Endodermal cell (in vitro differentiated cells): Measurements from ENCODE around the gene JTB. TPM values are rescaled to one million over a fixed set of nuclear protein-coding genes. Genes with fewer than 3 reads are reported as not detected.

Experiments
- DNase-seq: peaks from one replicate; pipeline ENCODE4 v3.0.0-alpha.2; 2017
- H3K27ac ChIP-seq: 2 replicates; pipeline ENCODE4 v1.5.1; 2013; ENCODE audit warnings: mild to moderate bottlenecking, low read depth, low read length, moderate library complexity
- H3K27me3 ChIP-seq: 2 replicates; pipeline ENCODE4 v1.6.1; 2013; ENCODE audit warnings: mild to moderate bottlenecking, low read length, moderate library complexity; ENCODE audit not compliant: insufficient read depth, control insufficient read depth, poor library complexity, severe bottlenecking
- H3K36me3 ChIP-seq: 2 replicates; pipeline ENCODE4 v1.7.0; 2013; ENCODE audit warnings: mild to moderate bottlenecking, low read length, moderate library complexity; ENCODE audit not compliant: control insufficient read depth, insufficient read depth
- H3K4me1 ChIP-seq: one replicate; pipeline ENCODE4 v1.7.0; 2013; ENCODE audit warnings: low read length; ENCODE audit not compliant: control insufficient read depth, insufficient read depth
- H3K4me3 ChIP-seq: 2 replicates; pipeline ENCODE4 v1.5.1; 2013; ENCODE audit warnings: mild to moderate bottlenecking, low read length, moderate library complexity
- H3K9ac ChIP-seq: 2 replicates; pipeline ENCODE4 v1.6.1; 2013; ENCODE audit warnings: mild to moderate bottlenecking, low read length, moderate library complexity; ENCODE audit not compliant: poor library complexity, severe bottlenecking; ENCODE audit errors: extremely low read depth
- H3K9me3 ChIP-seq: 2 replicates; pipeline ENCODE4 v1.6.1; 2013; ENCODE audit warnings: mild to moderate bottlenecking, low read length, moderate library complexity; ENCODE audit not compliant: control insufficient read depth
- H3K27ac Mint-ChIP-seq: 2 replicates; pipeline ENCODE4 v1.8.0; 2020; ENCODE audit warnings: mixed read lengths
- H3K27me3 Mint-ChIP-seq: 2 replicates; pipeline ENCODE4 v1.8.0; 2021; ENCODE audit warnings: mild to moderate bottlenecking, mixed read lengths; ENCODE audit not compliant: insufficient read depth
- H3K36me3 Mint-ChIP-seq: 2 replicates; pipeline ENCODE4 v1.8.0; 2020; ENCODE audit warnings: low read depth, mixed read lengths
- H3K4me1 Mint-ChIP-seq: 2 replicates; pipeline ENCODE4 v1.8.0; 2020; ENCODE audit warnings: mixed read lengths
- H3K4me3 Mint-ChIP-seq: 2 replicates; pipeline ENCODE4 v1.8.0; 2020; ENCODE audit warnings: mild to moderate bottlenecking, moderate library complexity, mixed read lengths
- H3K9me3 Mint-ChIP-seq: 2 replicates; pipeline ENCODE4 v1.8.0; 2020; ENCODE audit warnings: mild to moderate bottlenecking, mixed read lengths
- WGBS, 2 experiments: methylation state at CpG; one replicate each; pipeline versions ENCODE4 v1.1.5 to v1.1.7; 2013; ENCODE audit warnings: missing lambda C conversion rate in 2 of 2, mixed read lengths in 1 of 2; ENCODE audit not compliant: insufficient coverage in 1 of 2, insufficient read length in 1 of 2; 5-methylcytosine and 5-hydroxymethylcytosine counted together
- total RNA-seq, 2 donors: library from RNA; stranded (reverse); fragmentation: NEBNext Ultra II Directional in 1 of 2; extraction: Animal tissue kit (Norgen Biotek cat#: 25700) in 1 of 2; gene quantifications; 2 replicates in 1 of 2; 3 replicates in 1 of 2; pipeline ENCODE4 v1.2.1, GENCODE V29; 2021
- TF ChIP-seq, protein P1 (sequence below): fragments of 200-600 bp; sonication (generic); conservative IDR thresholded peaks from 2 replicates; pipeline ENCODE4 v1.5.0; 2021; ENCODE audit warnings: antibody characterized with exemption, mild to moderate bottlenecking

The JTB gene
- total RNA-seq, 2 donors from 2014 or later: 63.6 to 72.8 TPM

DNA sequence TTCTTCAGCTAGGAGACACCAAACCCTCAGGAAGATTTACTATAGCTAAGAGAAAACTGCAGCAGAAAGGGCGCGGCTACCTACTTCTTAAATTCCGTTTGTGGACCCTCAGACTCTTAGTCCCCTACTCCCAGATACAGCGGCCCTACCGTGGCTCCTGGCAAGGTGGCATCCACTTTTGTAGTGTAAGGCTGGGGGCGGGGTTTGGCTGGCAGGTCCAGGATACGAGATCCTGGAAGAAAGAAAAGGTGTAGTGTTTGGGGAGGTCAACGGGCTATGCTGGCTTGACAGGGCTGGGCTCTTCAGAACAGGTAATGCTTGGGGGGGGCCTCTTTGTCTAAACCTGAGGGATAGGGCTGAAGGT lies 9.5 kb downstream of the JTB start:
- Histone ChIP-seq H3K36me3 (peaks cover under 1% of the 10 kb centered on the region), H3K27ac (peak overlapping the region; percentile 97), H3K4me3 (peak overlapping the region; percentile 97), H3K9ac (peak overlapping the region; percentile 76), H3K4me1 (no peaks in the 10 kb centered on the region), H3K27me3 (no peaks in the 10 kb centered on the region), H3K9me3 (no peaks in the 10 kb centered on the region)
- Mint-ChIP-seq H3K9me3 (no peaks in the 10 kb centered on the region), H3K36me3 (peaks cover 6% of the 10 kb centered on the region), H3K27ac (peak overlapping the region; percentile 96), H3K4me3 (peak overlapping the region; percentile 89), H3K4me1 (peaks cover 24% of the 10 kb centered on the region), H3K27me3 (no peaks in the 10 kb centered on the region)
- peak; percentile 80 for DNase-seq
- WGBS, 2 experiments: 26% methylated on average over 8 of the region's 8 CpGs; no CpG with 5 or more reads in 1 of the 2 experiments
- TF ChIP-seq, protein P1, sequence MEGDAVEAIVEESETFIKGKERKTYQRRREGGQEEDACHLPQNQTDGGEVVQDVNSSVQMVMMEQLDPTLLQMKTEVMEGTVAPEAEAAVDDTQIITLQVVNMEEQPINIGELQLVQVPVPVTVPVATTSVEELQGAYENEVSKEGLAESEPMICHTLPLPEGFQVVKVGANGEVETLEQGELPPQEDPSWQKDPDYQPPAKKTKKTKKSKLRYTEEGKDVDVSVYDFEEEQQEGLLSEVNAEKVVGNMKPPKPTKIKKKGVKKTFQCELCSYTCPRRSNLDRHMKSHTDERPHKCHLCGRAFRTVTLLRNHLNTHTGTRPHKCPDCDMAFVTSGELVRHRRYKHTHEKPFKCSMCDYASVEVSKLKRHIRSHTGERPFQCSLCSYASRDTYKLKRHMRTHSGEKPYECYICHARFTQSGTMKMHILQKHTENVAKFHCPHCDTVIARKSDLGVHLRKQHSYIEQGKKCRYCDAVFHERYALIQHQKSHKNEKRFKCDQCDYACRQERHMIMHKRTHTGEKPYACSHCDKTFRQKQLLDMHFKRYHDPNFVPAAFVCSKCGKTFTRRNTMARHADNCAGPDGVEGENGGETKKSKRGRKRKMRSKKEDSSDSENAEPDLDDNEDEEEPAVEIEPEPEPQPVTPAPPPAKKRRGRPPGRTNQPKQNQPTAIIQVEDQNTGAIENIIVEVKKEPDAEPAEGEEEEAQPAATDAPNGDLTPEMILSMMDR: peak; percentile 10

DNA sequence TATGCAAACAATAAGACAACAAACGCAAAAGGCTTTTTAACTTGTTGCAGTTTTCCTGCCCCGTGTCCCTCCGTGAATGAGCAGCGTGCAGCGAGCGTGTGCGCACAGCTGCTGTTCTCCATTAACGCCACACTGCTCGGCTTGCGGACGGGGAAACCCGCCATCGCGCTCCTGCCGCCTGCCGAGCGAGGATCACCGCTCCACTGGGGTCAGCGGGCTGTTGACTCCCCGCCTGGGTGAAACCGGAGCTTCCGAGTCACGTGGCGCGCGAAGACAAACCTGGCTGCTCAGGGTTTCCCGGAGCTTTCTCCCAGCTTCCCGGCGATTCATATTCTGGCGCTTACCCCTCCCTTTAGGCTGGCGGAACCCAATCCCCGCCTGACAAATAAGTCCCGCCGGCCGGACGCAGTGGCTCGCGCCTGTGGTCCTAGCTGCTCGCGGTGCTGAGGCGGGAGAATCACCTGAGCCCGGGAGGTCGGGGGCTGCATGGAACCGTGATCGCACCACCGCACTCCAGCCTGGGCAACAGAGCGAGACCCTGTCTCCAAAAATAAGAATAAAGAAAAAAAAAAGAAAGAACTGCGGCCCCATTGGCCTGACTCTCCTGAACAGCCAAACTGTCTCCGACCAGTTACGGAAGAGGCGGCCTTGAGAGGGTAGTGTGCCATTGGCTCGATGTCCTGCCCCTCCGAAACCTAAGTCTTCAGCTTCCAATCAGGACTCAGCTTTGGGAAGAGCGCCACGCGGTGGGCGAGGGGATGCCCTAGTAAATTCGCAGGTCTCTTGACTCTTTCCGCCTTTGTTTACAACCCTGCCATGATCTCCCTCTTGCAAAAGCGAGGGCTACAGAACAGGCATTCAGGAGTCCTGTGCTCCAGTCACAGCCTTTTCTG lies 10.1 kb downstream of the JTB start, which contains the start of gene CREB3L4:
CREB3L4 (plus strand) TSS at position 796 of the 893 bp plus-strand sequence. CDS start 624 bp downstream, outside the sequence.
- Histone ChIP-seq H3K9ac (peak within 1 kb of the TSS; percentile 76), H3K36me3 (no peaks in the 10 kb centered on the region), H3K9me3 (no peaks in the 10 kb centered on the region), H3K4me1 (no peaks in the 10 kb centered on the region), H3K27ac (peak within 1 kb of the TSS; percentile 97), H3K27me3 (no peaks in the 10 kb centered on the region), H3K4me3 (peak within 1 kb of the TSS; percentile 97)
- Mint-ChIP-seq H3K9me3 (no peaks in the 10 kb centered on the region), H3K36me3 (peaks cover 6% of the 10 kb centered on the region), H3K4me1 (peaks cover 28% of the 10 kb centered on the region), H3K27ac (peak within 1 kb of the TSS; percentile 96), H3K4me3 (peak within 1 kb of the TSS; percentile 89), H3K27me3 (no peaks in the 10 kb centered on the region)
- peak; percentile 97 for DNase-seq
- 0 to 2% methylated on average over 53 to 60 of the region's 60 CpGs for WGBS, 2 experiments
- TF ChIP-seq, protein P1: peak; percentile 63

DNA sequence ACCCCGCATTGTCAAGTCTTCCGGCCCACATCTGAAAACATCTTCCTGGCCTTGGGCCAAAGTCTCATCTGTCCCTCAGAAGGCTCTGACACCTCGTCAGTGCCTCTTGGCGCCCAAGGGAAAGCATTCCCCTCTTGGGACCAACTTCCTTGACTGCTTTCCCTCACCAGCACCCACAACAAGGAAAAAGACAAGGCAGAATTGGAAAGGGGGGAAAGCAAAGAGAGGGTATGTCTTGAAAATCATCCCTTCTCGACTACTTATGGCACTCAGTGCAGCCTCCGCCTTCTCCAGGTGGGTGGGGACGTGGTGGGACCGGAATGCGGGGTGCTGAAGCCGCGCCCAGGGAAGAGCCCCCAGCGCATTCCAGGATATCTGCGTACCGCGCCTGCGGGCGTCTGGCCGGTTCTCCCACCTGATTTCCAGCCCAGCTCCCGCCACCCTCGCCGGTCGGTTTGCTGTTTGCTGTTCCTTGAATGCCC lies 13.6 kb downstream of the JTB start:
- TF ChIP-seq, protein P1: no peak
- H3K27ac Mint-ChIP-seq: peak overlapping the region; percentile 99
- Histone ChIP-seq H3K4me1 (no peaks in the 10 kb centered on the region), H3K36me3 (peaks cover 19% of the 10 kb centered on the region), H3K9ac (peak overlapping the region; percentile 99), H3K9me3 (no peaks in the 10 kb centered on the region), H3K27me3 (no peaks in the 10 kb centered on the region), H3K27ac (peak overlapping the region; percentile 96), H3K4me3 (peak overlapping the region; percentile 99)
- peaks cover 27% of the 10 kb centered on the region for H3K36me3 Mint-ChIP-seq
- WGBS, 2 experiments: 0% methylated on average over 6 to 22 of the region's 22 CpGs
- H3K4me1 Mint-ChIP-seq: peaks cover 40% of the 10 kb centered on the region
- no peaks in the 10 kb centered on the region for H3K9me3 Mint-ChIP-seq
- DNase-seq: peak; percentile 91
- peak overlapping the region; percentile 89 for H3K4me3 Mint-ChIP-seq
- no peaks in the 10 kb centered on the region for H3K27me3 Mint-ChIP-seq
